Osteocyte (in vitro differentiated cells): ENCODE measurements around the gene CCT7. TPM values are rescaled to one million over a fixed set of nuclear protein-coding genes. Genes with fewer than 3 reads are reported as not detected.
A peak's percentile ranks its signal among the peaks of the same experiment; 100 is the strongest.

Experiments used
- DNase-seq: peaks from one replicate; pipeline ENCODE4 v3.0.0; 2021; ENCODE audit warnings: mixed read lengths; ENCODE audit not compliant: unreplicated experiment; ENCODE audit errors: extremely low spot score
- H3K27ac Mint-ChIP-seq: one replicate; pipeline ENCODE4 v1.8.0; 2021; ENCODE audit warnings: mild to moderate bottlenecking, mixed read lengths; ENCODE audit not compliant: unreplicated experiment
- H3K27me3 Mint-ChIP-seq: one replicate; pipeline ENCODE4 v1.8.0; 2021; ENCODE audit warnings: mixed read lengths; ENCODE audit not compliant: unreplicated experiment
- H3K36me3 Mint-ChIP-seq: one replicate; pipeline ENCODE4 v1.8.0; 2021; ENCODE audit warnings: mixed read lengths; ENCODE audit not compliant: unreplicated experiment
- H3K4me1 Mint-ChIP-seq: one replicate; pipeline ENCODE4 v1.8.0; 2021; ENCODE audit warnings: mixed read lengths; ENCODE audit not compliant: unreplicated experiment
- H3K4me3 Mint-ChIP-seq: one replicate; pipeline ENCODE4 v1.8.0; 2021; ENCODE audit warnings: mild to moderate bottlenecking, moderate library complexity, mixed read lengths; ENCODE audit not compliant: unreplicated experiment
- H3K9me3 Mint-ChIP-seq: one replicate; pipeline ENCODE4 v1.8.0; 2021; ENCODE audit warnings: mixed read lengths; ENCODE audit not compliant: unreplicated experiment
- CTCF ChIP-seq: fragments of 200-600 bp; sonication (generic); IDR thresholded peaks from 2 replicates; pipeline ENCODE4 v1.5.0; 2021; ENCODE audit warnings: antibody characterized with exemption, mild to moderate bottlenecking, moderate library complexity
- total RNA-seq: library from RNA; stranded (reverse); gene quantifications from 2 replicates; pipeline ENCODE4 v1.2.1, GENCODE V29; 2021

CCT7 gene
- total RNA-seq, 1 donor from 2014 or later: 216 TPM

GRCh38 chr2:73239776-73240175, 5.7 kb downstream of the CCT7 start:
- Mint-ChIP-seq H3K27ac (no peak overlapping the region), H3K9me3 (no peaks in the 10 kb centered on the region), H3K4me1 (peaks cover 26% of the 10 kb centered on the region), H3K36me3 (peaks cover 18% of the 10 kb centered on the region), H3K27me3 (no peaks in the 10 kb centered on the region), H3K4me3 (no peak overlapping the region)
- TF ChIP-seq CTCF: no peak
- no peak for DNase-seq

- Mint-ChIP-seq H3K4me3 (no peak overlapping the region), H3K27me3 (no peaks in the 10 kb centered on the region), H3K27ac (no peak overlapping the region), H3K9me3 (no peaks in the 10 kb centered on the region), H3K36me3 (peaks cover 50% of the 10 kb centered on the region), H3K4me1 (peaks cover 3% of the 10 kb centered on the region)
- no peak for TF ChIP-seq CTCF
- no peak for DNase-seq
These were observed 9.9 kb downstream of the CCT7 start for GRCh38 chr2:73243884-73244570.

GRCh38 chr2:73244580-73244979, 10.5 kb downstream of the CCT7 start:
- H3K36me3 Mint-ChIP-seq: peaks cover 55% of the 10 kb centered on the region
- no peak overlapping the region for H3K4me3 Mint-ChIP-seq
- no peak overlapping the region for H3K27ac Mint-ChIP-seq
- peaks cover 3% of the 10 kb centered on the region for H3K4me1 Mint-ChIP-seq
- no peak for DNase-seq
- H3K9me3 Mint-ChIP-seq: no peaks in the 10 kb centered on the region
- no peaks in the 10 kb centered on the region for H3K27me3 Mint-ChIP-seq
- TF ChIP-seq CTCF: no peak

GRCh38 chr2:73246850-73247249, 12.7 kb downstream of the CCT7 start:
- H3K36me3 Mint-ChIP-seq: peaks cover 62% of the 10 kb centered on the region
- H3K4me3 Mint-ChIP-seq: no peak overlapping the region
- no peak for DNase-seq
- H3K9me3 Mint-ChIP-seq: no peaks in the 10 kb centered on the region
- no peak for TF ChIP-seq CTCF
- peaks cover 3% of the 10 kb centered on the region for H3K4me1 Mint-ChIP-seq
- H3K27me3 Mint-ChIP-seq: no peaks in the 10 kb centered on the region
- H3K27ac Mint-ChIP-seq: peak overlapping the region; percentile 13

- Mint-ChIP-seq H3K27me3 (no peaks in the 10 kb centered on the region), H3K4me1 (no peaks in the 10 kb centered on the region), H3K27ac (no peak overlapping the region), H3K36me3 (peaks cover 70% of the 10 kb centered on the region), H3K4me3 (no peak overlapping the region), H3K9me3 (no peaks in the 10 kb centered on the region)
- TF ChIP-seq CTCF: no peak
- no peak for DNase-seq
These were observed 15.5 kb downstream of the CCT7 start for GRCh38 chr2:73249636-73250035.
